ENCODE measurements around the gene PABPC1L.

Gene PABPC1L

DNA sequence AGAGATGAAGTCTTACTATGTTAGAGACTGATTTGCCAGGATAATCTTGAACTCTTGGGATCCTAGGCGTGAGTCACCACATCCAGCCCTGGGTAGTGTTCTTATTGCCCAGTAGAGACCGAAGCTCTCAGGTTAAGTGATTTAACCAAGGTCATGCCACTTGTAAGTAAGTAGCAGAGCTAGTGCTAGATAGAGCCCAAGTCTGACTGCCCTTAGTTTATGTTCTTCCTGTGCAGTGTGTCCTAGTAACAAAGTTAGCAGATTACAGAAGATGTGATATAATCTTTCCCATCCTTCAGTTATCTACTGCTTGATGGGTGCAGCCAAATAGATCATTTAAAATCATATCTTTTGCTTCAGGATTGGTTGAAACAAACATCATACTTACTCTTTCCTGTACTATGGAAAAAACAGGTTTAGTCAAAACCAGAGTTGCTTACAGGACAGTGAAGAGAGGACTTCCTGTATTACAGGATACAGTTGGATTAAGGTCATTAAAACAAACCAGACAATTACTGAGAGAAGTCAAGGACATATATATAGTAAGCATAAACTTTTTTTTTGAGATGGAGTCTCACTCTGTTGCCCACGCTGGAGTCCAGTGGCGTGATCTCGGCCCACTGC is 9.5 kb upstream of the PABPC1L start:
- DNase-seq (ENCODE audit: low spot score): no peak

DNA sequence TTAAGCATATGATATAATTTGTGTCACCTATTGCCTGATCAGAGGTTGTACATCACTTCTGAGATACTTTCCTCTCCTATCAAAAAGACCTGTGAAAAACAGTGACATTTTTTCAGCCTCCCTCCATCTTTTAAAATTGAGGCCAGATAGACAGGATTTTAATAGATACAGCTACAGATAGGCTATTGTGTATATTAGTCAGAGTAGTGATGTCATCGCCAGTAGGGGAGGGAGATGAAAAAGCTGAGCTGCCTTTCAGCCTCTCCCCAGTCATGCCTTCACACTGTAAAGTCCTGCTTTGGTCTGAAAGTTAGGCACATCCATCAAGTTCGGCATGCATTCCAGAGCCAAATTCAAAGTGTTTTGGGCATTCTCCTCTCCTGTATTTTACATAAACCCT is 7.9 kb upstream of the PABPC1L start:
- peak; percentile 78 for DNase-seq (ENCODE audit: low spot score)

DNA sequence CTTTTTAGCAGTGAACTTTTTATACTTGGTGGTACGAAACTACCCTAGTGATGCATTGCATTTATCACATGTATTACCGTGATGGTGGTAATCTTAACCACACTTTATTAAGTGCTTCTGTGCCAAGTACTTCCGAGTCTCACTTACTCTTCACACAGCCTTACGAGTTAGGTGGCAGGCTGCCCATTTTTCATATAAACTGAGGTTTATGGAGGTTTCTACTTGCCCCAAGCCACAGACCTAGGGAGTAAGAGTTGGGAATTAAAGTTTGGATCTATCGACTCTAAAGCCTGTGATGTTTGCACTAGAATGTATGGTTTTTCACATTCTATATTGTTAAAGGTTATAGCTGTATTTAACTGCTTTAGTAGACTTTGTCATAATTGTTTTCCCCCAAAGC is 5.5 kb upstream of the PABPC1L start:
- no peak for DNase-seq (ENCODE audit: low spot score)

DNA sequence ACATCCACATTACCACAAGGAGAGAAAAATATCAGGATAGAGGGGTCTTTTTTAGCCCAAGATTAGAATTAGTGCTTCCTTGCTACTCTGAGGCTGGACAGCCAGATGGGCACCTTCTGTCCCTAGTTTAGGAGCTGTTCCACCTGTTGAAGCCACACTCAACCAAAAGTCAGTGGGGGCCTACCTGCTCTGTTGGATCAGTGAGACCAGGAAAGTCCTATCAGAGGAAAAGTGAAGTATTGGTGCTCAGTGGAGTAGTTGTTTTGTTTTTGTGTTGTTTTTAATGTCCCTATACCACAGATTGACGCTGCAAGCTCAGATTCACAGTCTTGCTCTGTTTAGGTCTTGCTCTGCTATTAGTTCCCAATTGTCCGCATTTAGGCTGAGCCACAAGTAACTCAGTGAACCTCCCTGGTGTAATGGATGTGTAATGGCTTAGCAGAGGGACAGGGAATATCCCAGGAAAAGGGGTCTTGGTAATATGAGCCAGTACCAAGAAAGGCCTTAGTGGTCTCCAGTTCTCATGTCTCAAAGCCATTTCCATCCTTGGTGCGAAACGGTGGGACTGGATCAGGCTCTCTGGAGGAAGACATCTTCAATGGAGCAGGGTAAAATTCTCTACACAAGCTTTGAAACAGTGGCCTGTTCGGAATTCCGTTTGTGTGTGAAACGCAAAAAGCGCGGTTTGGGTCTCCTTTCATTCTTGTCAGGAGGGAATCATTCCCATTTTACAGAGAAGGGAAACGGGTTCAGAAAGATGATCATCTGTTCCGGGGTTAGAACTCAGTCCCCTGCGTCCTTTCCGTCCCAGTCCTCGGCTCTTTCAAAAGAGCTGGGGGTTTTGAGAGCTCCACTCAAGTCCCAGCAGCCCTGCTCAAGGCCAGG is 631 bp upstream of the PABPC1L start:
- no peak for DNase-seq (ENCODE audit: low spot score)

DNA sequence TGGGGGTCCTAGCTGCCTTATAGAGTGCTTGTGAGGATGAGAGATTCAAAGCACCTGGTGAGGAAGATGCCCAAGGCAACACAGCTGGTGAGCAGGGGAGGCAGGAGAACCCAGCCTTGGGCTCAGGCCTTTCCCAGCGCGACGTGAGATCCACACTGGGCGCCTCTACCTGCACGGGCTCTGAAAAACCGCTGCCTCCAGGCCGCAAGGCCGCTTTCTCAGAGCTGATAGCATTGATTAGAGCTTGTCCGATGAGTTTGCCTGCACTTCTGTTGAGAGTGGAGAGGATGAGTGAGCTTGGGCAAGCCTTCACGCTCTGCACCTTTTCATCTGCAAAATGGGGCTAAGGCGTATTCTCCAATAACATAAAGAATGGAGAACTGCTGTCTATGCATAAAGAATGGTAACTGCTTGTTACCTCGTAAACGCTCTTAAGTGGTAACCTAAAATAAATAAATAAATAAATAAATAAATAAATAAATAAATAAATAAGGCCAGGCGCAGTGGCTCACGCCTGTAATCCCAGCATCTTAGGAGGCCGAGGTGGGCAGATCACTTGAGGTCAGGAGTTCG is 916 bp downstream of the PABPC1L start:
- DNase-seq (ENCODE audit: low spot score): no peak

DNA sequence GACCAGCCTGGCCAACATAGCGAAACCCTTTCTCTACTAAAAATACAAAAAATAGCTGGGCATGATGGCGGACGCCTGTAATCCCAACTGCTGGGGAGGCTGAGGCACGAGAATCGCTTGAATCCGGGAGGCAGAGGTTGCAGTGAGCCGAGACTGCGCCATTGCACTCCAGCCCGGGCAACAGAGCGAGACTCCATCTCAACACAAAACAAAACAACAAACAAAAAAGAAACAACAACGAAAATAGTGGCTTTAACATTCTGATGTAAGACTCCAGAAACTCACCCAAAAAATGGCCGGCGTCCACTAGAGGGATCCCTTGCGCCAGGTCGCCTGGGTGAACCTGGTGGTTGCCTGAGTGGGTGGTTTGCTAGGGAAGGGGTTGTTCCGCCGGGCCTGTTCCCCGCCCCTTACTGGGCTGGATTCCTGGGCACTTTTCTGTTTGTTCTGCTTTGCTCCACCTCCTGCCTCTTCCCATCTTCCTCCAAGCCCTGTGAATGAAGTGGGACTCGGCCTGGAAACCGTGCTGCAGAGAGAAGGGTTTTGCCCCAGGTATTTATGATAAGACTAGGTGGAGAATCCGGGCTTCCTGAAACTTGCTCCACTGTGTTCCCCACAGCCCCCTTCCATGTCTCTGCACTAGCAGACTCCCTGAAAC is 1.5 kb downstream of the PABPC1L start:
- DNase-seq (ENCODE audit: low spot score): no peak

DNA sequence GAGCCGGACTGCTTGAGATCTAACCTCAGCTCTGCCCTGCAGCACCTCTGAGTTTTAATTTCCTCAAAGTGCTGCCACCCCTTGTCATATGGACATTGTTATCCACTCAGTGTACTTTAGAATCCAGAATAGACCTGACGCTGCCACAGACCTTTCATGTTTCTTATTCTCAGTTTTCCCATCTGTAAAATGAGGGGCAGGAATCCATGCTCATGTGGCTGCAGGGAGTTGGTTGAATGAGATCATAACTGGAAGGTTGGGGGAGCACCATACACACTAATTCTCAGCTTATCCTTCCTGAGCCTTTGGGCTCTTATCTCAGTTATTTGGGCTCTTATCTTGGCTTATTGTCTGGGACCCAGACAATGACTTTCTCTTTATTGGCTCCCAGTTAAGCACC is 2.3 kb downstream of the PABPC1L start:
- DNase-seq (ENCODE audit: low spot score): no peak

DNA sequence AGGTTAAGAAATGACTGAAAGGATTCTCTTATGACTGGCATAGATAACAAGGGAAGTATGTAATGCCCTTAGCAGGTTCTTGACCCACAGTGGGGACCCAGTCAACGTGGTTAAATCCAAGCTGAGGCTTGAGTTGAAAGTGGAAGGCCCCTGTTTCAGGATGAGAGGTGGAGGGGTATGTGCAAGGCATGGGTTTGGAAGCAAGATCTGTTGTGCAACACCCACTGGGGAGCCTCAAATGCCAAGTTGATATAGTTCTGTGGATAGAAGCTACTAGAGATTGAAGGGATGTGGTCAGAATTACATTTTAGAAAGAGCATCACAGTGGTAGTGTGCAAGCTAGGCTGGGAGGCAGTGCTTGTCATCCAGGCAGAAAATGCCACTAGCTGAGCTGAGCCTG is 5.1 kb downstream of the PABPC1L start:
- no peak for DNase-seq (ENCODE audit: low spot score)

DNA sequence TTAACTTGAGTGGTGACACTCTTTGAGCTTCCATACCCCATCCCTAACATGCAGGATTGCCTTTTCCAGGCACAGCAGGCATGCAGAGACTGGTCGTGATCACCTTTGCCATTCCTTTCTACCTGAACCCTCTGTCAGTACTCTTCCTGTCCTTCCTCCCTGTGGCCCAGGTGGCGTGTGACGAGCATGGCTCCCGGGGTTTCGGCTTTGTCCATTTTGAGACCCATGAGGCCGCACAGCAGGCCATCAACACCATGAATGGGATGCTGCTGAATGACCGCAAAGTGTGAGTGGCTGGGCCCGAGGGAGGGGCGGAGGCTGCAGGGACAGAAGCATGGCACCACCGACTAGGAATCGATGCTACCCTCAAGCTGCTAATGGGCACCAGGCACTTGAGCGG is 6.7 kb downstream of the PABPC1L start:
- no peak for DNase-seq (ENCODE audit: low spot score)

DNA sequence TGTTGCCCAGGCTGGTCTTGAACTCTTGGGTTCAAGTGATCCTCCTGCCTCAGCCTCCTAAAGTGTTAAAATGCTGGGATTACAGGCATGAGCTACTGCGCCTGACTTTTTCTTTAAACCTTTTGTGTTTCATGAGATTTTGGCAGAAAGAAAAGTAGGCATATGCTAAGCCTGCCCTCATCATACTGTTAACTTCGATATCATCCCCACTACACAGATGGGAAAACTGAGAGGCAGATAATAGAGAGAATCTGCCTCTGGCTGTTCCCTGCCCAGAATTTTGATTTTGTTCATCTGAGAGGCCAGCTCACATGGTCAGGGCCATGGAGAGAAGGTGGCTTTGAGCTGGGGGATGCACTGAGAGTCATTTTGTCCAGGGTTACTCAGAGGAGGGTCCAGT is 7.5 kb downstream of the PABPC1L start:
- DNase-seq (ENCODE audit: low spot score): no peak

DNA sequence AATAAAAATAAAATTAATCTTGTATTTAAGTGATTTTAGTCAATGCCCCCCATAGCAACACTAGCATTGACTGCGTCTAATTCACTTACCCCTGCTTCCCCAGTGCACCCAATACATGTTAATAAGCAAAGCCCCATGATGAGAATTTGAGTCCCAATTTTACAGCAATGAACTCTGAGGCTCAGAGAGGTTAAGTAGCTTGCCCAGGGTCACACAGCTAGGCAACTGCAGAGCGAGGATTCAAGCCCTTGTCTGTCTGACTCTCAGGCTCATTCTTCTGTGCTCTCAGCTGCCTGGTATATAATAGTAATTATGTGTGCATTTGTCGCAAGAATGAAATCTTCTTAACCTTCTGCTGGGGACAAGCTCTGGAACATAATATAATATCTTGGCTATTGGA is 8.5 kb downstream of the PABPC1L start:
- no peak for DNase-seq (ENCODE audit: low spot score)

DNA sequence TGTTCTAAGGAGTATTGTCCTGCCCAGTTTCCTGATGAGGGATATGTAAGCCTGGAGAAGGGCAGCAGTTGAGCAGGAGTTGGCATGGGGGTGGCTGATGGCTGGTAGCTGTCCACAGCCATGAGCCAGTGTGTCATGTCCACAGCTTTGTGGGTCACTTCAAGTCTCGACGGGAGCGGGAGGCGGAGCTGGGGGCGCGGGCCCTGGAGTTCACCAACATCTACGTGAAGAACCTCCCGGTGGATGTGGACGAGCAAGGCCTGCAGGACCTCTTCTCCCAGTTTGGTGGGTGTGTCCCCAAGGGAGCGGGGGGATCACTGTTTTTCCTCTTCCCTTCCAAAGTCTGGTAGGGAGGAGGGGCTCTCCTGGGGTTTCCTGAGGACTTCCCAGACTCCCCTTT is 8.9 kb downstream of the PABPC1L start:
- no peak for DNase-seq (ENCODE audit: low spot score)

DNA sequence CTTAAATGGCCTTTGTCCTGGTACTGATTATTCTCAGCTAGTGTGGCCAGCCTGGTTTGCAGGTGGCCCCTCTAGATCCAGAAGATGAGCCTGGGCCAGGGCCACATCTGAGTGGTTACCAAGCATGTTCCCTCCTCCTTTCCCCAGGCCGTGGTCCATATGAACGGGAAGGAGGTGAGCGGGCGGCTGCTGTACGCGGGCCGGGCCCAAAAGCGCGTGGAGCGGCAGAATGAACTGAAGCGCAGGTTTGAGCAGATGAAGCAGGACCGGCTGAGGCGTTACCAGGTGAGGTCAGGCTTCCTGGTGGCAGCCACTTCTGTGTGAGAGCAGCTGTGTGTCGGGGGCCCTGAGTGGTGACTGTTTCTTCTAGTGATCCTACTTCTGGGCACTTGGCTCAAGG is 11.6 kb downstream of the PABPC1L start:
- no peak for DNase-seq (ENCODE audit: low spot score)

DNA sequence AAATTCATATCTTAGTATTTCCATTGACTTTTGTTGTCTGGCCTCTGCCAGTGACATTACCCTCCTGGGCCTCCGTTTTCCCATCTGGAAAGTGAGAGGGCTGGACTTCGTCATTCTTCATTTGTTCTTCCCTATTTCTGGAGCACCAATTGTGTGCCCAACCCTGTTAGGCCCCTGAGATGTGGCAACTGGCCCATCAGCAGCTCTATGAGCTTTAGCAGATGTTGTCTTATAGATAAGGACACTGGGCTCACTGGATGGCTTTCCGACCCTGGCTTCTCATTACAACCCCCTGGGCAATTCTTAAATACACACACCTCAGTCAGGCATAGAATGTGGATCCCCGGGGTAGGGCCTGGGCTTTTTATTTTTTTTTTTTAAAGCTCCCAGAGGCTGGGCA is 14.7 kb downstream of the PABPC1L start:
- no peak for DNase-seq (ENCODE audit: low spot score)

DNA sequence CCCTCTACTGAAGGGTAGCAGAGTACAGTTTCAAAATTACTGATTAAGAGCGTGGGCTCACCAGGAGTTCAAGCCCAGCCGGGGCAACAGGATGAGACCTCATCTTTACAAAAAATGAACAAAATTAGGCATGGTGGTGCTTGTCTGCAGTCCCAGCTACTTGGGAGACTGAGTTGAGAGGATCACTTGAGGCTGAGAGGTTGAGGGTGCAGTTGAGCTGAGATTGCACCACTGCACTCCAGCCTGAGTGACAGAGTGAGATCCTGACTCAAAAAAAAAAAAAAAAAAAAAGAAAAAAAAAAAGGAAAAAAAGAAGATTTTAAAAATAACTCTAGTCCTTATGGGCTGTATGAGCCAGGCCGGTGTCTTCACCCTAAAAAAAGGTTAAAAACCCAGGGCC is 18.7 kb downstream of the PABPC1L start:
- no peak for DNase-seq (ENCODE audit: low spot score)

DNA sequence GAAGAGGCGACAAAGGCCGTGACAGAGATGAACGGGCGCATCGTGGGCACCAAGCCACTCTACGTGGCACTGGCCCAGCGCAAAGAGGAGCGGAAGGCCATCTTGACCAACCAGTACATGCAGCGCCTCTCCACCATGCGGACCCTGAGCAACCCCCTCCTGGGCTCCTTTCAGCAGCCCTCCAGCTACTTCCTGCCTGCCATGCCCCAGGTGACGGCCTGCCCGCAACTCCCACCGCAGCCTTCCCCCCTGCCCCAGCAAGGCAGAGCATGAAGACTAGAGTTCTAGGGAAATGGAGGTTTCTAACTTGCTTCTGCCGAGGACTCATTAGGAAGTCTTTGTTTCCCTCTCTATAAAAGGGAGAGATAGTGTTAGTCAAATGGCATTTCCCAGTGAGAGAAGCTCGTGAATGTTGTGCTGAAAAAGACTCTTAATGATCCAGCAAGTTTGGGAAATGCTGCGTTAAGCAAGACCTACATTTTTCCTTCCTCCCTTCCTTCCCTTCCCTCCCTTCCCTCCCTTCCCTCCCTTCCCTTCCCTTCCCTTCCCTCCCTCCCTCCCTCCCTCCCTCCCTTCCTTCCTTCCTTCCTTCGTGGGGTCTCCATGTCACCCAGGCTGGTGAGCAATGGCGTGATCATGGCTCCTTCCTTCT is 20.8 kb downstream of the PABPC1L start:
- DNase-seq (ENCODE audit: low spot score): no peak

DNA sequence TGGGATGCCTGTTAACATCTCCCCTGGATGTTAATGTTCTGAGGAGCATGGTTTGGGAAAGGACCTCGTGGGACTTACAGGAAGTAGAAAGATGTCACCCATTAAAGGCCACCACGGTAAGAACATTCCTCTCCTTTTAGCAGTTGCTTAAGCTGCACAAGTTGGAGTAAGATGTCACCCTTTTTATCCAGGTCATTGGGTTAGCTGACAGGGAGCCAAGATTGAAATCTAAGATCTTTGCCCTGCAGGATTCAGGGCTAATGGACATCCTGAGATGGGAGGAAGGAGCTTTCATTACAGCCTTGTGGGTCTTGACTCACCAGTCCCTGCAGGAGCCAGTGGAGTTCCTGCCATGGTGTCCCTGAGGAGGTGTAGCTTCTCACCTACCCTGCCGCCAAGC is 22.1 kb downstream of the PABPC1L start:
- DNase-seq (ENCODE audit: low spot score): no peak

DNA sequence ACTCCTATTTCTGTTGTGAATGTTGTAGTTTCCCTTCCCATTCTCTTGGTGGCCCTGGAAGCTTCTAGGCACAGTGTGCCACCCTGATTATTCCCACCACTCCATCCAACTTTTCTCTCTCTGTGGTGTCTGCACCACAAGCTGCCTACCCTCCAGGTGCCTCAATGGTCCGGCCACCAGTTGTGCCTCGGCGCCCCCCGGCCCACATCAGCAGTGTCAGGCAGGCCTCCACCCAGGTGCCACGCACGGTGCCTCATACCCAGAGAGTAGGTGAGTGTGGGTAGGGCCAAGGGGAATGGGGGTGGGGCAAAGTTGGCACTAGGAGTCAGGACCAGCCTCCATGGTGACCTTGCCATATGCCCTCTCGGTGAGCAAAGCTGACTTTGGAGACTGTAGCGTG is 23.1 kb downstream of the PABPC1L start:
- DNase-seq (ENCODE audit: low spot score): no peak

DNA sequence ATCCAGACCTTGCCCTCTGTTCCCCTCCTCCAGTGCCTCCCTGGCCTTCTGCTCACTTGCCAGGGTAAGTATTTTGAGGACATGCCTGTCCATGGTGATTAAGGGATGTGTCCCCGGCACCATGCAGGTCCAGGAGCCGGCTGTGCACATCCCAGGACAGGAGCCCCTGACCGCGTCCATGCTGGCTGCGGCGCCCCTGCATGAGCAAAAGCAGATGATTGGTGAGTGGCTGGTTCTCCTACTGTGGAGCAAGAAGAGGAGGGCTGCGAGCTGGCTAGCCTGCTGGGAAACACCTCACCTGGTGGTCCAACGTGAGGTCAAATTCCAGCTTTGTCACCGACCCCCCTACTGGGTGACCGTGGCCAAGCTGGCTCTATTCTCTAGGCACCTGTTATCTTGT is 26.6 kb downstream of the PABPC1L start:
- DNase-seq (ENCODE audit: low spot score): no peak

DNA sequence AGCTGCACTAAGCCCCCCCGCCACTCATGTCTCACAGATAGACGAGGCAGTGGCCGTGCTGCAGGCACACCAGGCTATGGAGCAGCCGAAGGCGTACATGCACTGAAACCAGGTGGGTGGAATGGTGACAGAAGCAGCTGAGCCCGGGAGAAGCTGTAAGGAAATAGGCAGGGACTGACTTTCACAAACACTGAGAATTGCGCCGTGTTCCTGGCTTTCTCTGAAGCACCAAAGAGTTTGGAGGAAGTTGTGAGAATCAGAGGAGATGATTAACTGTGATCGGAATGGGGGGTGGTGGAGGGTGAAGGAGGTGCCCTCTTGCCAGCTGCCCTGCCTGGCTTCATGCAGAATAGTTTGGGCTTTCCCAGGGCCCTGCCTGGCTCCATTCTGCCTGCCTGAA is 28.8 kb downstream of the PABPC1L start:
- peak; percentile 33 for DNase-seq (ENCODE audit: low spot score)

DNA sequence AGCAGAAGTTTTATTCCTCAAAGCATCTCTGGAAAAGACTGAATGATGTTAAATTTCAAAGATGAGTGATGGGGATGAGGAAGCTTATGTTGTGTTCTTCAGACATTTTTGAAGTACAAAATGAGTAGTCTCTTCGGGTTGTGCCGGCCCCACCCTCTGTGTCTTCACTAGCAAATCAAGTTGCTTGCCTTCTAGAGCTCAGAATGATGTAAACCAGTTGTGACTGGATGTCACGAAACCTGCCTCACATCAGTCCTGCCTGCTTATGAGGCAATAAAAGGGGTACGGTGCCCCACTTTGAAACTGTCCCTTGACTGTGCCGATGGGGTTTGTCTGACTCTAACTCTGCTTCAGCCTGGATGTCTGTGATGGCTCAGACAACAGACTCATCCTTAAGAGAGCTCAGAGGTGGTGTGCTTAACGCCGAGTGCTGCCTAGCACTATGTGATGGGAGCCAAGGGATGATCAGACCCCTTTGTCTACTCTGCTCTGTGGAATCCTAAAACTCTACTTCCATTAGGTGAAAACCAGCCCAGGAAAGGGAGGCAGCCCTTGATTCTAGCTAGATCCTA is 31.3 kb downstream of the PABPC1L start:
- DNase-seq (ENCODE audit: low spot score): no peak
